ENCODE data around the gene KRTAP16-1. TPM values are rescaled to one million over a fixed set of nuclear protein-coding genes. Genes with fewer than 3 reads are reported as not detected.

Gene KRTAP16-1, protein sequence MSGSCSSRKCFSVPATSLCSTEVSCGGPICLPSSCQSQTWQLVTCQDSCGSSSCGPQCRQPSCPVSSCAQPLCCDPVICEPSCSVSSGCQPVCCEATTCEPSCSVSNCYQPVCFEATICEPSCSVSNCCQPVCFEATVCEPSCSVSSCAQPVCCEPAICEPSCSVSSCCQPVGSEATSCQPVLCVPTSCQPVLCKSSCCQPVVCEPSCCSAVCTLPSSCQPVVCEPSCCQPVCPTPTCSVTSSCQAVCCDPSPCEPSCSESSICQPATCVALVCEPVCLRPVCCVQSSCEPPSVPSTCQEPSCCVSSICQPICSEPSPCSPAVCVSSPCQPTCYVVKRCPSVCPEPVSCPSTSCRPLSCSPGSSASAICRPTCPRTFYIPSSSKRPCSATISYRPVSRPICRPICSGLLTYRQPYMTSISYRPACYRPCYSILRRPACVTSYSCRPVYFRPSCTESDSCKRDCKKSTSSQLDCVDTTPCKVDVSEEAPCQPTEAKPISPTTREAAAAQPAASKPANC
- total RNA-seq = not detected in 2 replicates

GRCh38 chr17:41308918-41309359 lies at the start of gene KRTAP16-1:
Gene KRTAP16-1, minus strand, starts transcription at chr17:41309309. Its CDS starts 56 bp downstream, at chr17:41309253.

DNA sequence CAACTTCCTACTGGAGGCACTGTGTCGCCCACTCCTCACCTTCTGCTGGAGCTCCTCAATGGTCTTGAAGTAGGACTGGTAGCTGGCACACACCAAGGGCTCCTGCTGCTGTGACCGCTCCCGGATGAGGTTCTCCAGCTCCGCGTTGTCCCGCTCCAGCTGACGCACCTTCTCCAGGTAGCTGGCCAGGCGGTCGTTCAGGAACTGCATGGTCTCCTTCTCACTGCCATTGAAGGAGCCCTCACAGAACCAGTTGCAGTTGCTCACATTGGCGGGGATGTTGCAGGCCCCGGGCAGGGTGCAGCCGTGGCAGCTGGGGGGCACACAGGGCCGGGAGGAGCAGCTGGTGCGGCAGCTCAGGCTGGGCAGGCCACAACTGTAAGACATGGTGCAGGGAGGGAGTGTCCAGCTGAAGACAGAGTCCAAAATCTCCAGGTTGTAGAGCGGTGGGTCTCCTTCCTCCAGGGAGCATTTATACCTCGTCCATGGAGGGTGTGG lies 41.3 kb upstream of the KRTAP16-1 start, which contains the start of gene KRT33A:
TSS of gene KRT33A (minus strand) at position 448 of the 498 bp plus-strand sequence. CDS start at position 387, 61 bp downstream.

DNA sequence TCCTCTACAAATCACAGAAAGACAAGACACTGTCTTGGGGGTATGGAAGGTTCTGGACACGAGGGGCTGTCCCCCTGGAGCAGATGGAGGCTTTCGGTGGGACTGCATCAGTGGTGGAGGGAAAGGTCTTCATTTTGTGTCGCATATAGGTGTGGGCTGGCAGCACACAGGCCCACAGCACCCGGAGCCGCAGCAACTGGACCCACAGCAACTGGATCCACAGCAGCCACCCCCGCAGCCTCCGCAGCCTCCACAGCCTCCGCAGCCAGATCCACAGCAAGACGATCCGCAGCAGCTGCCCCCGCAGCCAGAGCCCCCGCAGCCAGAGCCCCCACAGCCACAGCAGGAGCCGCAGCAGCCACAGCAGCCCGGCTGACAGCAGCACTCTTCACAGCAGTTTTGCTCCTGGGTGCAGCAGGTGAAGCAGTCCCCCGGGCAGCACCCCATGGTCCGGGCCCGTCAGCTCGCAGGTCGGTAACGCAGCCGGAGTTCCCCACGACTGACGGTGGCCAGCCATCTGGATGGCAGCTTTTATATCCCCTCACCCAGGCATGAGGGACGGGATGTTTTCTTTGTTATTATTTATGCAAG lies 6.2 kb upstream of the KRTAP16-1 start, which contains the start of gene KRTAP17-1:
TSS of gene KRTAP17-1 (minus strand) at position 507 of the 591 bp plus-strand sequence. CDS start at position 447, 60 bp downstream.

GRCh38 chr17:41301916-41302901 lies 6.9 kb downstream of the KRTAP16-1 start, which contains the start of gene KRTAP29-1:
Gene KRTAP29-1, minus strand, starts transcription at chr17:41302851. Its CDS starts 0 bp downstream, at chr17:41302851.

GRCh38 chr17:41275648-41276190 lies 33.4 kb downstream of the KRTAP16-1 start, which contains the start of gene KRTAP9-7:
Gene KRTAP9-7, plus strand, starts transcription at chr17:41275698. Its CDS starts 0 bp downstream, at chr17:41275698.

GRCh38 chr17:41265078-41265477 lies 44.0 kb downstream of the KRTAP16-1 start, which contains the start of gene KRTAP9-6:
Gene KRTAP9-6, plus strand, starts transcription at chr17:41265378. Its CDS starts 0 bp downstream, at chr17:41265378.

Other genes with a start within 250 kb of the KRTAP16-1 start
- gene KRTAP2-3, start 249.2 kb downstream of the KRTAP16-1 start, total RNA-seq = 0.15 and 0.62 TPM in 2 replicates
- not detected in 2 replicates for gene KRTAP2-4, start 243.4 kb downstream of the KRTAP16-1 start, total RNA-seq
- not detected in 2 replicates for gene KRTAP4-7, start 225.2 kb downstream of the KRTAP16-1 start, total RNA-seq
- not detected in 2 replicates for gene KRTAP4-8, start 211.2 kb downstream of the KRTAP16-1 start, total RNA-seq
- gene KRTAP4-16, start 207.1 kb downstream of the KRTAP16-1 start, total RNA-seq = not detected in 2 replicates
- not detected in 2 replicates for gene KRTAP4-9, start 203.9 kb downstream of the KRTAP16-1 start, total RNA-seq
- not detected in 2 replicates for gene KRTAP4-11, start 190.9 kb downstream of the KRTAP16-1 start, total RNA-seq
- not detected in 2 replicates for gene KRTAP4-12, start 185.1 kb downstream of the KRTAP16-1 start, total RNA-seq
- gene KRTAP4-6, start 168.8 kb downstream of the KRTAP16-1 start, total RNA-seq = not detected in 2 replicates
- gene KRTAP4-5, start 159.5 kb downstream of the KRTAP16-1 start, total RNA-seq = not detected in 2 replicates
- not detected in 2 replicates for gene KRTAP4-4, start 148.6 kb downstream of the KRTAP16-1 start, total RNA-seq
- gene KRTAP4-3, start 141.1 kb downstream of the KRTAP16-1 start, total RNA-seq = not detected in 2 replicates
- not detected in 2 replicates for gene KRTAP4-2, start 131.1 kb downstream of the KRTAP16-1 start, total RNA-seq
- not detected in 2 replicates for gene KRTAP4-1, start 124.4 kb downstream of the KRTAP16-1 start, total RNA-seq
- not detected in 2 replicates for gene KRTAP9-1, start 119.4 kb downstream of the KRTAP16-1 start, total RNA-seq
- not detected in 2 replicates for gene KRTAP9-2, start 82.7 kb downstream of the KRTAP16-1 start, total RNA-seq
- not detected in 2 replicates for gene KRTAP9-3, start 76.9 kb downstream of the KRTAP16-1 start, total RNA-seq
- gene KRTAP9-8, start 71.3 kb downstream of the KRTAP16-1 start, total RNA-seq = not detected in 2 replicates
- gene KRTAP9-4, start 59.6 kb downstream of the KRTAP16-1 start, total RNA-seq = not detected in 2 replicates
- gene KRTAP9-9, start 53.9 kb downstream of the KRTAP16-1 start, total RNA-seq = not detected in 2 replicates
- not detected in 2 replicates for gene KRTAP9-6, start 43.9 kb downstream of the KRTAP16-1 start, total RNA-seq
- not detected in 2 replicates for gene KRTAP9-7, start 33.6 kb downstream of the KRTAP16-1 start, total RNA-seq
- not detected in 2 replicates for gene KRTAP29-1, start 6.5 kb downstream of the KRTAP16-1 start, total RNA-seq
- gene KRTAP17-1, start 6.4 kb upstream of the KRTAP16-1 start, total RNA-seq = not detected in 2 replicates
- not detected in 2 replicates for gene KRT33A, start 41.5 kb upstream of the KRTAP16-1 start, total RNA-seq
- 0.47 TPM in 1 of 2 replicates, not detected in the other for gene KRT33B, start 60.5 kb upstream of the KRTAP16-1 start, total RNA-seq
- 3.3 and 6.6 TPM in 2 replicates for gene KRT34, start 73.0 kb upstream of the KRTAP16-1 start, total RNA-seq
- 0.23 TPM in 1 of 2 replicates, not detected in the other for gene KRT31, start 88.3 kb upstream of the KRTAP16-1 start, total RNA-seq
- gene KRT37, start 115.3 kb upstream of the KRTAP16-1 start, total RNA-seq = not detected in 2 replicates
- not detected in 2 replicates for gene KRT38, start 131.7 kb upstream of the KRTAP16-1 start, total RNA-seq
- 0.30 TPM in 1 of 2 replicates, not detected in the other for gene KRT32, start 158.1 kb upstream of the KRTAP16-1 start, total RNA-seq
- gene KRT35, start 171.8 kb upstream of the KRTAP16-1 start, total RNA-seq = not detected in 2 replicates
- gene KRT36, start 180.6 kb upstream of the KRTAP16-1 start, total RNA-seq = not detected in 2 replicates
- gene KRT13, start 196.3 kb upstream of the KRTAP16-1 start, total RNA-seq = not detected in 2 replicates
- gene KRT15, start 209.6 kb upstream of the KRTAP16-1 start, total RNA-seq = 23.0 and 62.9 TPM in 2 replicates
- gene KRT19, start 219.0 kb upstream of the KRTAP16-1 start, total RNA-seq = 9.8 and 30.4 TPM in 2 replicates